Sigmoid colon (tissue), 7 donors: Measurements from ENCODE around the gene COIL. TPM values are rescaled to one million over a fixed set of nuclear protein-coding genes. Genes with fewer than 3 reads are reported as not detected.
A peak's percentile ranks its signal among the peaks of the same experiment; 100 is the strongest.

Source experiments
- DNase-seq: peaks from one replicate; pipeline ENCODE4 v3.0.0-alpha.2; 2019
- H3K27ac ChIP-seq, 4 donors: fragments of 200-600 bp; sonication (generic); one replicate each; pipeline ENCODE4 v1.5.1; 2016 to 2019; ENCODE audit warnings: mild to moderate bottlenecking in 1 of 4
- H3K27me3 ChIP-seq, 3 donors: fragments of 200-600 bp; sonication (generic); one replicate each; pipeline ENCODE4 v1.5.1; 2019; ENCODE audit warnings: mild to moderate bottlenecking in 1 of 3
- H3K36me3 ChIP-seq, 4 donors: fragments of 200-600 bp; sonication (generic); one replicate each; pipeline ENCODE4 v1.5.1; 2016 to 2019
- H3K4me1 ChIP-seq, 4 donors: fragments of 200-600 bp; sonication (generic); one replicate each; pipeline ENCODE4 v1.5.1; 2017 to 2019
- H3K4me3 ChIP-seq, 4 donors: fragments of 200-600 bp; sonication (generic); one replicate each; pipeline ENCODE4 v1.5.1; 2017 to 2019; ENCODE audit warnings: mild to moderate bottlenecking in 2 of 4, moderate library complexity in 1 of 4
- H3K9me3 ChIP-seq, 4 donors: fragments of 200-600 bp in 3 of 4; sonication (generic) in 3 of 4; one replicate each; pipeline versions ENCODE4 v1.5.1 to v1.6.1; 2013 to 2019
- EP300 ChIP-seq, 4 donors: sonication (generic); formaldehyde crosslinking; IDR thresholded peaks; one replicate each; pipeline ENCODE4 v1.6.1; 2017; ENCODE audit warnings: antibody characterized with exemption in 4 of 4
- POLR2A ChIP-seq, 2 donors: fragments of 450-650 bp; IDR thresholded peaks; one replicate each; pipeline ENCODE4 v1.6.1; 2016; ENCODE audit warnings: antibody characterized with exemption in 2 of 2, mild to moderate bottlenecking in 2 of 2, moderate library complexity in 2 of 2
- POLR2AphosphoS5 ChIP-seq, 4 donors: sonication (generic); formaldehyde crosslinking; IDR thresholded peaks; one replicate each; pipeline ENCODE4 v1.6.1; 2017; ENCODE audit warnings: antibody characterized with exemption in 4 of 4
- WGBS, 2 donors: extraction: QIAGEN DNeasy Blood & Tissue Kit; methylation state at CpG; one replicate each; pipeline ENCODE4 v1.1.7; 2013; 5-methylcytosine and 5-hydroxymethylcytosine counted together
- intact Hi-C: fragments of 100-400 bp; cut with DNase I; formaldehyde crosslinking; loops from one replicate; pipeline ENCODE4 v1.15.1; 2023
- polyA plus RNA-seq, 3 donors: library from polyadenylated mRNA; stranded (reverse); fragments of 200-250 nt; gene quantifications; one replicate each; pipeline ENCODE4 v1.2.3, GENCODE V29; 2013
- total RNA-seq, 4 donors: library from RNA; depleted of rRNA; stranded (reverse); fragments of >200 nt; gene quantifications; one replicate each; pipeline ENCODE4 v1.1.0, GENCODE V29; 2016
- TF ChIP-seq, protein P1 (sequence below), 4 experiments: fragments of 450-650 bp in 3 of 4; fragments of 200-600 bp in 1 of 4; IDR thresholded peaks; one replicate each; pipeline ENCODE4 v1.5.1; 2016 to 2019; ENCODE audit warnings: antibody characterized with exemption in 4 of 4, mild to moderate bottlenecking in 3 of 4, moderate library complexity in 2 of 4
- donor health status: healthy with polysubstance abuse.
- donor health status: Bipolar disorder and iron deficiency.
- donor health status: healthy.

Gene COIL, protein sequence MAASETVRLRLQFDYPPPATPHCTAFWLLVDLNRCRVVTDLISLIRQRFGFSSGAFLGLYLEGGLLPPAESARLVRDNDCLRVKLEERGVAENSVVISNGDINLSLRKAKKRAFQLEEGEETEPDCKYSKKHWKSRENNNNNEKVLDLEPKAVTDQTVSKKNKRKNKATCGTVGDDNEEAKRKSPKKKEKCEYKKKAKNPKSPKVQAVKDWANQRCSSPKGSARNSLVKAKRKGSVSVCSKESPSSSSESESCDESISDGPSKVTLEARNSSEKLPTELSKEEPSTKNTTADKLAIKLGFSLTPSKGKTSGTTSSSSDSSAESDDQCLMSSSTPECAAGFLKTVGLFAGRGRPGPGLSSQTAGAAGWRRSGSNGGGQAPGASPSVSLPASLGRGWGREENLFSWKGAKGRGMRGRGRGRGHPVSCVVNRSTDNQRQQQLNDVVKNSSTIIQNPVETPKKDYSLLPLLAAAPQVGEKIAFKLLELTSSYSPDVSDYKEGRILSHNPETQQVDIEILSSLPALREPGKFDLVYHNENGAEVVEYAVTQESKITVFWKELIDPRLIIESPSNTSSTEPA
- total RNA-seq (10 to 100 TPM; 11.8 to 15.1 (median 12.3) TPM), polyA plus RNA-seq (10 to 100 TPM in 2 of 3 donors, 1 to 10 TPM in 1; 8.3 to 11.4 (median 10.5) TPM)

DNA sequence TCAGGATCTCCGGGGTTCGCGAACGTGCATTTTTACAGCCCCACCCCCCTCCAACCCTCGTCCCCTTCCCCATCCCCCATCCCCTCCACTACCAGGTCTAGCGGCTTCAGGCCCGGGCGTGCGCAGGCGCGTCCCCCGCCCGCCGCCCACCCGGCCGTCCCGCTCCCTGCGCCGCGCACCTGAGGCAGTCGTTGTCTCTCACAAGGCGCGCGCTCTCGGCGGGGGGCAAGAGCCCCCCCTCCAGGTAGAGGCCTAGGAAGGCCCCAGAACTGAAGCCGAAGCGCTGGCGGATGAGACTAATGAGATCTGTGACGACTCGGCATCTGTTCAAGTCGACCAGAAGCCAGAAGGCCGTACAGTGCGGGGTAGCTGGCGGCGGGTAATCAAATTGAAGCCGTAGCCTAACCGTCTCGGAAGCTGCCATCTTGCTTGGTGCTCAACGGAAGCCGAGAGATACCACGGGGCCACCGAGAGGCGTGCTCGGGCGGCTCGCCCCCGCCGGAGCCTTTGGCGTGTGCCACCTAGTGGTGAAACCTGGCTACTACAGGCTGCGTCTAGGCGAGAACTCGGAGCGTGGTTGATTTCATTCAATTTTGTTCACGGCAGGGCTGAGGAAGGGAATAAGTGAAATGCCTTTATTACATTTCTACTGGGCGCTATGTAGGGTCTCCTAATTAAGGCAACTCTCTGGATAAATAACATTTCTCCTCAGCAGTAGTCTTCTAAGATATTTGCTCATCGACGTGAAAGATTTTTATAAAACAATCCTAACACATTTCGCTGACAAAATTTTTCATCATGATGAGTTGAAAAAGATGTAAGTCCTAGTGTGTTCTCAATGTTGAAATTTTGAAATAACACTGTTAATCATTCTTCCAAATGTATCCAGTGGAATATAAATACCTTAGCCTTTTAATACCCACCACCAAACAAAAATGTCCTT, at the start of gene COIL:
Gene COIL, minus strand, starts transcription at position 455 of the 943 bp plus-strand sequence. Its CDS starts 31 bp downstream, at position 424.
- H3K4me1 ChIP-seq: peaks cover 0 to 22% (median 14%) of the 10 kb centered on the region in 4 donors
- TF ChIP-seq POLR2A (IDR thresholded peaks at IDR 0.05): no peak
- TF ChIP-seq, protein P1, sequence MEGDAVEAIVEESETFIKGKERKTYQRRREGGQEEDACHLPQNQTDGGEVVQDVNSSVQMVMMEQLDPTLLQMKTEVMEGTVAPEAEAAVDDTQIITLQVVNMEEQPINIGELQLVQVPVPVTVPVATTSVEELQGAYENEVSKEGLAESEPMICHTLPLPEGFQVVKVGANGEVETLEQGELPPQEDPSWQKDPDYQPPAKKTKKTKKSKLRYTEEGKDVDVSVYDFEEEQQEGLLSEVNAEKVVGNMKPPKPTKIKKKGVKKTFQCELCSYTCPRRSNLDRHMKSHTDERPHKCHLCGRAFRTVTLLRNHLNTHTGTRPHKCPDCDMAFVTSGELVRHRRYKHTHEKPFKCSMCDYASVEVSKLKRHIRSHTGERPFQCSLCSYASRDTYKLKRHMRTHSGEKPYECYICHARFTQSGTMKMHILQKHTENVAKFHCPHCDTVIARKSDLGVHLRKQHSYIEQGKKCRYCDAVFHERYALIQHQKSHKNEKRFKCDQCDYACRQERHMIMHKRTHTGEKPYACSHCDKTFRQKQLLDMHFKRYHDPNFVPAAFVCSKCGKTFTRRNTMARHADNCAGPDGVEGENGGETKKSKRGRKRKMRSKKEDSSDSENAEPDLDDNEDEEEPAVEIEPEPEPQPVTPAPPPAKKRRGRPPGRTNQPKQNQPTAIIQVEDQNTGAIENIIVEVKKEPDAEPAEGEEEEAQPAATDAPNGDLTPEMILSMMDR (IDR thresholded peaks at IDR 0.05): peak; percentile 97 to 99 (median 98)
- peak; percentile 49 to 70 (median 69) for TF ChIP-seq POLR2AphosphoS5 (IDR thresholded peaks at IDR 0.05)
- peak; percentile 95 for DNase-seq
- WGBS, 2 donors: 3 to 4% methylated on average over 59 of the region's 59 CpGs
- no peaks in the 10 kb centered on the region for H3K9me3 ChIP-seq
- H3K27me3 ChIP-seq: no peaks in the 10 kb centered on the region
- peak within 1 kb of the TSS; percentile 74 to 94 (median 92) for H3K4me3 ChIP-seq
- peaks cover 0 to 3% (median 0%) of the 10 kb centered on the region in 4 donors for H3K36me3 ChIP-seq
- peak within 1 kb of the TSS; percentile 83 to 93 (median 89) for H3K27ac ChIP-seq
- intact Hi-C loops: no loop called here

DNA sequence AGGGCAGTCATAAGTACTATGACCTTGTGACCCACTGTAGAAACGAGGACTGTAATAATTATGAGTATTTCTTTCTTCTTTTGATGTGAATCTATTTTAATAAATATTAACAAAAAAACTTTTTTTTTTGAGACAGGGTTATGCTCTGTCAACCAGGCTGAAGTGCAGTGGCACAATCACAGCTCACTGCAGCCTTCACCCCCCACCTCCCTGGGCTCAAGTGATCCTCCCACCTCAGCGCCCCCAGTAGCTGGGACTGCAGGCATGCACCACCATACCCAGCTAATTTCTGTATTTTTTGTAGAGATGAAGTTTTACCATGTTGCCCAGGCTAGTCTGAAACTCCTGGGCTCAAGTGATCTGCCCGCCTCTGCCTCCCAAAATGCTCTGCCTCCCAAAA, 49.6 kb upstream of the COIL start:
- intact Hi-C loops: no loop called here
- no peak for DNase-seq
- Histone ChIP-seq H3K27me3 (no peaks in the 10 kb centered on the region), H3K9me3 (no peaks in the 10 kb centered on the region), H3K4me3 (no peak overlapping the region), H3K36me3 (peaks cover 0 to 20% (median 4%) of the 10 kb centered on the region in 4 donors), H3K4me1 (peaks cover 0 to 15% (median 10%) of the 10 kb centered on the region in 4 donors), H3K27ac (no peak overlapping the region)
- WGBS, 2 donors: 60 to 65% methylated on average over 3 of the region's 3 CpGs
- TF ChIP-seq EP300 (IDR thresholded peaks at IDR 0.05): no peak
- no peak for TF ChIP-seq POLR2AphosphoS5 (IDR thresholded peaks at IDR 0.05)
- TF ChIP-seq, protein P1 (IDR thresholded peaks at IDR 0.05): no peak
- no peak for TF ChIP-seq POLR2A (IDR thresholded peaks at IDR 0.05)

DNA sequence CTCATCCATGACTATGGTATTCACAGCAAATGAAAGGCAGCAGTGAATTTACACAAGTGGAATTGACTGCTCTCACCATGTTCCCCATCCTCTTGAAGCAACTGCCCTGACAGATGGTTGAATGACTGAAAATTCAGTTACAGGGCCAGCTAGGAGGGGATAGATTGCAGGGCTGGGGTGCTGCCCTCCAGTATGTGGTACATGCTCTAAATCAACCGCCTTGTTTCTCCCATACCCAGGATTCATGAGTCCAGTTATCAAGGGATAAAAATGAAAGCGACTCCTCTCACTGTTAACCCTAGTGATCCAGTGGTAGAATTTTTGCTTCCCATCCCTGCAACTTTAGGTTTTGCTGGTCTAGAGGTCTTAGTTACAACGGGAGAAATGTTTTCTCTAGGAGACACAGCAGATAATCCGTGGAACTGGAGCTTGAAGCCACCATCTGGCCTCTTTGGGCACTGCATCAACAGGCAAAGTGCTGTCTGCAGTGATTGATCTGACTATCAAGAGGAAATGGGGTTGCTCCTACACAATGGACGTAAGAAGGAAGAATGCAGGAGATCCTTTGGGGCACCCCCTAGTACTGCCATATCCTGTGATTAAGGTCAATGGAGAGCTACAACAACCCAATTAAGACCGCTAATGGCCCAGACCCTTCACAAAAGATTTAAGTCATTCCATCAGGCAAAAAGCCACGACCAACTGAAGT, 49.0 kb upstream of the COIL start:
- Histone ChIP-seq H3K4me3 (no peak overlapping the region), H3K4me1 (peaks cover 0 to 15% (median 10%) of the 10 kb centered on the region in 4 donors), H3K27ac (no peak overlapping the region), H3K36me3 (peaks cover 0 to 21% (median 4%) of the 10 kb centered on the region in 4 donors), H3K27me3 (no peaks in the 10 kb centered on the region), H3K9me3 (no peaks in the 10 kb centered on the region)
- no peak for TF ChIP-seq EP300 (IDR thresholded peaks at IDR 0.05)
- TF ChIP-seq, protein P1 (IDR thresholded peaks at IDR 0.05): peak; percentile 44 to 58 (median 52)
- intact Hi-C loops: no loop called here
- DNase-seq: no peak
- 34 to 39% methylated on average over 7 of the region's 7 CpGs for WGBS, 2 donors

- WGBS, 2 donors: 91% methylated on average over 2 of the region's 2 CpGs
- Histone ChIP-seq H3K27me3 (no peaks in the 10 kb centered on the region), H3K36me3 (peaks cover 0 to 30% (median 5%) of the 10 kb centered on the region in 4 donors), H3K27ac (no peak overlapping the region), H3K4me1 (peaks cover 0 to 15% (median 10%) of the 10 kb centered on the region in 4 donors), H3K9me3 (no peaks in the 10 kb centered on the region), H3K4me3 (no peak overlapping the region)
- TF ChIP-seq POLR2A (IDR thresholded peaks at IDR 0.05) (no peak), EP300 (IDR thresholded peaks at IDR 0.05) (no peak)
- intact Hi-C loops: no loop called here
- DNase-seq: no peak
These were observed 48.1 kb upstream of the COIL start for GRCh38 chr17:57008958-57009357.
